Vagina (tissue), 2 donors: ENCODE results near the gene YAP1. TPM values are rescaled to one million over a fixed set of nuclear protein-coding genes. Genes with fewer than 3 reads are reported as not detected.
A peak's percentile ranks its signal among the peaks of the same experiment; 100 is the strongest.

Experiments
- DNase-seq, 2 donors: peaks; one replicate each; pipeline ENCODE4 v3.0.0-alpha.2; 2017; ENCODE audit errors: extremely low spot score in 2 of 2
- H3K27ac ChIP-seq: fragments of 200-600 bp; sonication (generic); one replicate; pipeline ENCODE4 v1.5.1; 2019
- H3K27me3 ChIP-seq: fragments of 200-600 bp; sonication (generic); one replicate; pipeline ENCODE4 v1.5.1; 2019
- H3K36me3 ChIP-seq, 2 donors: fragments of 200-600 bp; sonication (generic); one replicate each; pipeline ENCODE4 v1.5.1; 2017 to 2019
- H3K4me1 ChIP-seq: fragments of 200-600 bp; sonication (generic); one replicate; pipeline ENCODE4 v1.5.1; 2019
- H3K4me3 ChIP-seq, 2 donors: fragments of 200-600 bp; sonication (generic); 1 replicate in 1 of 2; 2 replicates in 1 of 2; pipeline ENCODE4 v1.5.1; 2016 to 2019
- H3K9me3 ChIP-seq: fragments of 200-600 bp; sonication (generic); one replicate; pipeline ENCODE4 v1.5.1; 2019
- POLR2A ChIP-seq, 2 donors: fragments of 450-650 bp; IDR thresholded peaks; one replicate each; pipeline ENCODE4 v1.6.1; 2017; ENCODE audit warnings: antibody characterized with exemption in 2 of 2, mild to moderate bottlenecking in 2 of 2, moderate library complexity in 2 of 2
- POLR2AphosphoS5 ChIP-seq, 2 donors: sonication (generic); formaldehyde crosslinking; IDR thresholded peaks; one replicate each; pipeline ENCODE4 v1.9.0; 2017; ENCODE audit warnings: antibody characterized with exemption in 2 of 2, mild to moderate bottlenecking in 2 of 2, low read depth in 1 of 2; ENCODE audit not compliant: insufficient read depth in 1 of 2
- intact Hi-C: fragments of 100-400 bp; cut with DNase I; formaldehyde crosslinking; loops from one replicate; pipeline ENCODE4 v1.15.1; 2023
- total RNA-seq: library from RNA; depleted of rRNA; stranded (reverse); fragments of >200 nt; gene quantifications from one replicate; pipeline ENCODE4 v1.2.3, GENCODE V29; 2016
- TF ChIP-seq, protein P1 (sequence below), 3 experiments: fragments of 450-650 bp in 2 of 3; fragments of 200-600 bp in 1 of 3; sonication (generic) in 1 of 3; IDR thresholded peaks; one replicate each; pipeline ENCODE4 v1.5.1; 2017 to 2019; ENCODE audit warnings: antibody characterized with exemption in 3 of 3, mild to moderate bottlenecking in 2 of 3, moderate library complexity in 2 of 3

The YAP1 gene
- total RNA-seq, 1 donor from 2014 or later = 232 TPM

DNA sequence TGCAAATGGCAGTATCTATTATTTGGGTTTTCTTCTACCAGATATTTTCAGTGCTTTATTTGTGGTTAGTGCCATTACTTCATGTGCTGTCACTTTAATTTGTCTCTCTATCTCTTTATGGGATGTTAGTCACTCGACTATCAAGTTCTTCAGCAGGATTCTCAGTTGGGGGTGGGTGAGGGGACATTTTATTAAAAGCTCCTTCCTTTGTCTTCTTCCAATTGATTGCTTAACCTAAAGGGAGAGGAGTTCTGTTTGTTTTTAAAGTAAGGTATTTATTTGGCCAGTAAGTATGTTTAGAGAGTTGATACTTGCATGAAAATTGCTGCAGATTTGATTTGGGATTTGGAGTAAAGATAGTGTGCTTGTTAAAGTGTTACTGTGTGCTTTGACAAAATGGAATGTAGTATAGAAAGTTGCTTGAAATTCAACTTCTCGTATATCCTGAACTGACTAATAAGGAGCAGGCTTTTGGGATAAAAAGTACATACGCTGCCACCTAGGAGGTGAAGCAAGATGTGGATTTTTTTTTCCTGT, 10.3 kb downstream of the YAP1 start:
- H3K36me3 ChIP-seq = no peaks in the 10 kb centered on the region
- no peaks in the 10 kb centered on the region for H3K27me3 ChIP-seq
- no peak for DNase-seq
- TF ChIP-seq POLR2A (IDR thresholded peaks at IDR 0.05) (no peak), POLR2AphosphoS5 (IDR thresholded peaks at IDR 0.05; ENCODE audit: insufficient read depth in 1 of 2, low read depth in 1 of 2) (no peak)
- TF ChIP-seq, protein P1, sequence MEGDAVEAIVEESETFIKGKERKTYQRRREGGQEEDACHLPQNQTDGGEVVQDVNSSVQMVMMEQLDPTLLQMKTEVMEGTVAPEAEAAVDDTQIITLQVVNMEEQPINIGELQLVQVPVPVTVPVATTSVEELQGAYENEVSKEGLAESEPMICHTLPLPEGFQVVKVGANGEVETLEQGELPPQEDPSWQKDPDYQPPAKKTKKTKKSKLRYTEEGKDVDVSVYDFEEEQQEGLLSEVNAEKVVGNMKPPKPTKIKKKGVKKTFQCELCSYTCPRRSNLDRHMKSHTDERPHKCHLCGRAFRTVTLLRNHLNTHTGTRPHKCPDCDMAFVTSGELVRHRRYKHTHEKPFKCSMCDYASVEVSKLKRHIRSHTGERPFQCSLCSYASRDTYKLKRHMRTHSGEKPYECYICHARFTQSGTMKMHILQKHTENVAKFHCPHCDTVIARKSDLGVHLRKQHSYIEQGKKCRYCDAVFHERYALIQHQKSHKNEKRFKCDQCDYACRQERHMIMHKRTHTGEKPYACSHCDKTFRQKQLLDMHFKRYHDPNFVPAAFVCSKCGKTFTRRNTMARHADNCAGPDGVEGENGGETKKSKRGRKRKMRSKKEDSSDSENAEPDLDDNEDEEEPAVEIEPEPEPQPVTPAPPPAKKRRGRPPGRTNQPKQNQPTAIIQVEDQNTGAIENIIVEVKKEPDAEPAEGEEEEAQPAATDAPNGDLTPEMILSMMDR (IDR thresholded peaks at IDR 0.05) = no peak
- intact Hi-C loops = loop anchor here (10.0 kb wide), 1 partner anchor 54 kb away; no protein-coding TSS in a partner anchor
- no peak overlapping the region for H3K27ac ChIP-seq
- H3K4me1 ChIP-seq = peaks cover 62% of the 10 kb centered on the region
- H3K4me3 ChIP-seq = no peak overlapping the region
- no peaks in the 10 kb centered on the region for H3K9me3 ChIP-seq

DNA sequence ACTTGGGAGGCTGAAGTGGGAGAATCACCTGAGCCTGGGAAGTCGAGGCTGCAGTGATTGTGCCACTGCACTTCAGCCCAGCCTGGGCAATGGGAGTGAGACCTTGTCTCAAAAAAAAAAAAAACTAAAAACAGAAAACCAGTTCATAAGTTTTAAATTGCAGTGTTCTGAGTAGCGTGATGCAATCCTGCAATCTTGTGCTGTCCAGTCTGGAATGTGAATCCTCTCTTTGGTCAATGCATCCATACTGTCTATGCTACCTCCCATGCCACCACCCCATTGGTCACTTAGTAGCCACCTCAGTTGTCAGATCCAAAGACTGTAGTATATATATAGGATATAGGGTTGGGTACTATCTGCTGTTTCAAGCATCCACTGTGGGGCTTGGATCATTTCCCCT, 11.1 kb downstream of the YAP1 start:
- Histone ChIP-seq H3K4me3 (no peak overlapping the region), H3K9me3 (no peaks in the 10 kb centered on the region), H3K27me3 (no peaks in the 10 kb centered on the region), H3K36me3 (no peaks in the 10 kb centered on the region), H3K4me1 (peaks cover 54% of the 10 kb centered on the region), H3K27ac (no peak overlapping the region)
- no peak for DNase-seq
- TF ChIP-seq, protein P1 (IDR thresholded peaks at IDR 0.05) = no peak
- TF ChIP-seq POLR2A (IDR thresholded peaks at IDR 0.05) (no peak), POLR2AphosphoS5 (IDR thresholded peaks at IDR 0.05; ENCODE audit: insufficient read depth in 1 of 2, low read depth in 1 of 2) (no peak)
- intact Hi-C loops = loop anchor here (10.0 kb wide), 1 partner anchor 53 kb away; no protein-coding TSS in a partner anchor

DNA sequence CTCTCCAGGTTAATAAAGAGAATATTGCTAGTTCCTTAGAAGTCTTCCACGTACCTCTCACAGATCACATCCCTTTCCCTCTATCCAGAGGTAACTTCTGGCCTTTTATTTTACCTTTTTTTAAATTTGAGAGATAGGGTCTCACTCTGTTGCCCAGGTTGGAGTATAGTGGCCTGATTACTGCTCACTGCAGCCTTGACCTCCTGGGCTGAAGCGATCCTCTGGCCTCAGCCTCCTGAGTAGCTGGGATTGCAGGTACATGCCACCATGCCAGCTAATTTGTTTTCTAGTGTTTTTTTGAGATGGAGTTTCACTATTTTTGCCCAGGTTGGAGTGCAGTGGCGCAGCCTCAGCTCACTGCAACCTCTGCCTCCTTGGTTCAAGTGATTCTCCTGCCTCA, 24.4 kb downstream of the YAP1 start:
- H3K4me3 ChIP-seq = no peak overlapping the region
- no peaks in the 10 kb centered on the region for H3K36me3 ChIP-seq
- H3K27ac ChIP-seq = no peak overlapping the region
- no peaks in the 10 kb centered on the region for H3K27me3 ChIP-seq
- DNase-seq = no peak
- no peak for TF ChIP-seq POLR2A (IDR thresholded peaks at IDR 0.05)
- TF ChIP-seq, protein P1 (IDR thresholded peaks at IDR 0.05) = no peak
- no peak for TF ChIP-seq POLR2AphosphoS5 (IDR thresholded peaks at IDR 0.05; ENCODE audit: insufficient read depth in 1 of 2, low read depth in 1 of 2)
- H3K4me1 ChIP-seq = peaks cover 51% of the 10 kb centered on the region
- no peaks in the 10 kb centered on the region for H3K9me3 ChIP-seq
- intact Hi-C loops = no loop called here

DNA sequence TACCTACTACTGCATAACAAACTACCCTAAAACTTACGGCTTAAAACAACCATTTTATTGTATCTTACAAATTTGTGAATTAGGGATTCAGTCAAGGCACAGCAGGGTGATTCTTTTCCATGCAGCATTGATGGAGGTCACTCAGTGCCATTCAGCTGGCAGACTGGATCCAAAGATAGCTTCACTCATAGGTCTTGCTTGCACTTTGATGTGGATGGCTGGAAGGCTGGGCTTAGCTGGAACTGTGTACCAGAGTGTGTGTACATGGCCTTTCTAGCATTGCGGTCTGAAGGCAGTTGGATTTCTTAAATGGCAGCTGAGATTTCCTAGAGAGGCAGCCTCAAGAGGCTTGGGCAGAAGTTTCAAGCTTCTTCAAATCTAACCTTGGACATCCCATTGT, 25.0 kb downstream of the YAP1 start:
- Histone ChIP-seq H3K9me3 (no peaks in the 10 kb centered on the region), H3K4me1 (peaks cover 51% of the 10 kb centered on the region), H3K4me3 (no peak overlapping the region), H3K36me3 (no peaks in the 10 kb centered on the region), H3K27ac (no peak overlapping the region), H3K27me3 (no peaks in the 10 kb centered on the region)
- intact Hi-C loops = no loop called here
- TF ChIP-seq POLR2AphosphoS5 (IDR thresholded peaks at IDR 0.05; ENCODE audit: insufficient read depth in 1 of 2, low read depth in 1 of 2) (no peak), POLR2A (IDR thresholded peaks at IDR 0.05) (no peak)
- TF ChIP-seq, protein P1 (IDR thresholded peaks at IDR 0.05) = no peak
- no peak for DNase-seq

DNA sequence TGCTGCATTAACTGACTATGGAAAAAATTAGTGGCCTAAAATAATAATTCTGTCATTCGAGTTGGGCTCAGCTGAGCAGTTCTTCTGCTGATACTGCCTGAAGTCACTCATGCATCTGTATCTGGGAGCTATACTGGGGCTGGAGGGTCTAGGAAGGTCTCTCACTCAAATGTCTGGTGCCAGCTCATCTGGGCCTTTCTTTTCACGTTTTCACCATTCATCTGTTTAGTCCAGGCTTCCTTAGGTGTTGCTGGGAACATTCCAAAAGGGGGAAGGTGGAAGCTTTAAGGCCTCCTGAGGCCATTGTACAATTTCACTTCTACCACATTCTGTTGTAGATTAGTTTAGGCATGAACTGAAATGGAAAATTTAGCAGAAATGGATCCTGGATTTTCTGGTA, 28.0 kb downstream of the YAP1 start:
- intact Hi-C loops = no loop called here
- Histone ChIP-seq H3K36me3 (no peaks in the 10 kb centered on the region), H3K27ac (peak overlapping the region; percentile 66), H3K4me3 (no peak overlapping the region), H3K4me1 (peaks cover 45% of the 10 kb centered on the region), H3K9me3 (no peaks in the 10 kb centered on the region), H3K27me3 (no peaks in the 10 kb centered on the region)
- DNase-seq = no peak
- TF ChIP-seq POLR2AphosphoS5 (IDR thresholded peaks at IDR 0.05; ENCODE audit: insufficient read depth in 1 of 2, low read depth in 1 of 2) = no peak
- TF ChIP-seq POLR2A (IDR thresholded peaks at IDR 0.05) = no peak
- TF ChIP-seq, protein P1 (IDR thresholded peaks at IDR 0.05) = no peak
